Sigmoid colon (tissue), 7 donors: ENCODE results near the gene INPP5F. TPM values are rescaled to one million over a fixed set of nuclear protein-coding genes. Genes with fewer than 3 reads are reported as not detected.

Experiments
- DNase-seq: peaks from one replicate; pipeline ENCODE4 v3.0.0-alpha.2; 2019
- H3K27ac ChIP-seq, 4 donors: fragments of 200-600 bp; sonication (generic); one replicate each; pipeline ENCODE4 v1.5.1; 2016 to 2019; ENCODE audit warnings: mild to moderate bottlenecking in 1 of 4
- H3K27me3 ChIP-seq, 3 donors: fragments of 200-600 bp; sonication (generic); one replicate each; pipeline ENCODE4 v1.5.1; 2019; ENCODE audit warnings: mild to moderate bottlenecking in 1 of 3
- H3K36me3 ChIP-seq, 4 donors: fragments of 200-600 bp; sonication (generic); one replicate each; pipeline ENCODE4 v1.5.1; 2016 to 2019
- H3K4me1 ChIP-seq, 4 donors: fragments of 200-600 bp; sonication (generic); one replicate each; pipeline ENCODE4 v1.5.1; 2017 to 2019
- H3K4me3 ChIP-seq, 4 donors: fragments of 200-600 bp; sonication (generic); one replicate each; pipeline ENCODE4 v1.5.1; 2017 to 2019; ENCODE audit warnings: mild to moderate bottlenecking in 2 of 4, moderate library complexity in 1 of 4
- H3K9me3 ChIP-seq, 4 donors: fragments of 200-600 bp in 3 of 4; sonication (generic) in 3 of 4; one replicate each; pipeline versions ENCODE4 v1.5.1 to v1.6.1; 2013 to 2019
- EP300 ChIP-seq, 4 donors: sonication (generic); formaldehyde crosslinking; IDR thresholded peaks; one replicate each; pipeline ENCODE4 v1.6.1; 2017; ENCODE audit warnings: antibody characterized with exemption in 4 of 4
- POLR2A ChIP-seq, 2 donors: fragments of 450-650 bp; IDR thresholded peaks; one replicate each; pipeline ENCODE4 v1.6.1; 2016; ENCODE audit warnings: antibody characterized with exemption in 2 of 2, mild to moderate bottlenecking in 2 of 2, moderate library complexity in 2 of 2
- POLR2AphosphoS5 ChIP-seq, 4 donors: sonication (generic); formaldehyde crosslinking; IDR thresholded peaks; one replicate each; pipeline ENCODE4 v1.6.1; 2017; ENCODE audit warnings: antibody characterized with exemption in 4 of 4
- WGBS, 2 donors: extraction: QIAGEN DNeasy Blood & Tissue Kit; methylation state at CpG; one replicate each; pipeline ENCODE4 v1.1.7; 2013; 5-methylcytosine and 5-hydroxymethylcytosine counted together
- intact Hi-C: fragments of 100-400 bp; cut with DNase I; formaldehyde crosslinking; loops from one replicate; pipeline ENCODE4 v1.15.1; 2023
- polyA plus RNA-seq, 3 donors: library from polyadenylated mRNA; stranded (reverse); fragments of 200-250 nt; gene quantifications; one replicate each; pipeline ENCODE4 v1.2.3, GENCODE V29; 2013
- total RNA-seq, 4 donors: library from RNA; depleted of rRNA; stranded (reverse); fragments of >200 nt; gene quantifications; one replicate each; pipeline ENCODE4 v1.1.0, GENCODE V29; 2016
- TF ChIP-seq, protein P1 (sequence below), 4 experiments: fragments of 450-650 bp in 3 of 4; fragments of 200-600 bp in 1 of 4; IDR thresholded peaks; one replicate each; pipeline ENCODE4 v1.5.1; 2016 to 2019; ENCODE audit warnings: antibody characterized with exemption in 4 of 4, mild to moderate bottlenecking in 3 of 4, moderate library complexity in 2 of 4
- donor health status: healthy with polysubstance abuse.
- donor health status: Bipolar disorder and iron deficiency.
- donor health status: healthy.

The INPP5F gene
- total and polyA plus RNA-seq, 7 donors, result 4.4 to 22.2 (median 16.0) TPM

DNA sequence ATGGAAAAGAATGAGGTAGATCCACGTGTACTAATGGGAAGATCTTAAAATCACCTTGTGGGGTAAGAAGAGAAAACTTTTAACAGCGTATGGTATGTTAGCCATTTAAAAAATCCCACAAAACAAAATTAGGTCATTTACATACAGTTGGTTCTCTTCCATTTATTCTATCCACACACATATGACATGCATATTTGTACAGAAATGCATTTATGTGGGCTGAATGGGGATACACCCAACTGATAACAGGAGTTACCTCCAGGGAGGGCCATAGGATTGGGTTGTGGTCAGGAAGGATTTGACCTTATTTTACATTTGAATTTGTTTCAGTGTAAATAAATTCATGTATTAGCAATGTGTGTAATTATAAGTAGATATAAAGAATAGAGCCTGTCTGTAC, 75.3 kb downstream of the INPP5F start:
- whole genome bisulfite sequencing, 2 donors, result 90 to 98% methylated on average over 2 of the region's 2 CpGs
- TF ChIP-seq POLR2AphosphoS5 (IDR thresholded peaks at IDR 0.05) (no peak), EP300 (IDR thresholded peaks at IDR 0.05) (no peak), POLR2A (IDR thresholded peaks at IDR 0.05) (no peak)
- TF ChIP-seq, protein P1, sequence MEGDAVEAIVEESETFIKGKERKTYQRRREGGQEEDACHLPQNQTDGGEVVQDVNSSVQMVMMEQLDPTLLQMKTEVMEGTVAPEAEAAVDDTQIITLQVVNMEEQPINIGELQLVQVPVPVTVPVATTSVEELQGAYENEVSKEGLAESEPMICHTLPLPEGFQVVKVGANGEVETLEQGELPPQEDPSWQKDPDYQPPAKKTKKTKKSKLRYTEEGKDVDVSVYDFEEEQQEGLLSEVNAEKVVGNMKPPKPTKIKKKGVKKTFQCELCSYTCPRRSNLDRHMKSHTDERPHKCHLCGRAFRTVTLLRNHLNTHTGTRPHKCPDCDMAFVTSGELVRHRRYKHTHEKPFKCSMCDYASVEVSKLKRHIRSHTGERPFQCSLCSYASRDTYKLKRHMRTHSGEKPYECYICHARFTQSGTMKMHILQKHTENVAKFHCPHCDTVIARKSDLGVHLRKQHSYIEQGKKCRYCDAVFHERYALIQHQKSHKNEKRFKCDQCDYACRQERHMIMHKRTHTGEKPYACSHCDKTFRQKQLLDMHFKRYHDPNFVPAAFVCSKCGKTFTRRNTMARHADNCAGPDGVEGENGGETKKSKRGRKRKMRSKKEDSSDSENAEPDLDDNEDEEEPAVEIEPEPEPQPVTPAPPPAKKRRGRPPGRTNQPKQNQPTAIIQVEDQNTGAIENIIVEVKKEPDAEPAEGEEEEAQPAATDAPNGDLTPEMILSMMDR (IDR thresholded peaks at IDR 0.05), result no peak
- no peaks in the 10 kb centered on the region for H3K9me3 ChIP-seq
- H3K4me1 ChIP-seq, result peaks cover 0 to 35% (median 11%) of the 10 kb centered on the region in 4 donors
- H3K27ac ChIP-seq, result no peak overlapping the region
- peaks cover 6 to 10% (median 9%) of the 10 kb centered on the region in 4 donors for H3K36me3 ChIP-seq
- H3K27me3 ChIP-seq, result no peaks in the 10 kb centered on the region
- DNase-seq, result no peak
- H3K4me3 ChIP-seq, result no peak overlapping the region
- intact Hi-C loops, result no loop called here

DNA sequence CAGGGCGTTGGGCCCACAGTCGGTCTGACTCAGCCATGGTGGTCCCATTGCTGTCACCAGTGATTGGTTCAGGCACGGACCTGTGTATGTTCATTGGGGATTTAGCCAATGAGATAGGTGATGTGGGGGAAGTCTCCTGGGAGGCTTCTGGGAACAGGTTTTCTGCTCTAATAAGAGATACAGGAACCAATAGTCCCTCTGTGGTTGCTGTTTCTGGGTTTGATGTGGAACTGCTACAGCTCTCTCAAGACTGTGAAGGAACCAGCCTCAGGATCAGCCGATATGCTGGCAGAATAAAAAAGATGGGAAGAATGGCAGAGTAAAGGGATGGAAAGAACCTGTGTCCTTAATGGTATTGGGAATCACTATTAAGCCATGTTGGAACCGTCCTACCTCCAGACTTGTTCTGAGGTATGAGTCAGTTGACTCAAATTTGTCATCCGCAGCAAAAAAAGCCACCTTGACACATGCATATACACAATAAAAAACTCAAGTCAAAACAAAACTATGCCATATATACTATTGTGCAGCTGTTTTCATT, 76.2 kb downstream of the INPP5F start:
- Histone ChIP-seq H3K4me3 (no peak overlapping the region), H3K9me3 (no peaks in the 10 kb centered on the region), H3K27me3 (no peaks in the 10 kb centered on the region), H3K4me1 (peaks cover 0 to 37% (median 12%) of the 10 kb centered on the region in 4 donors), H3K27ac (peak overlapping the region in 1 of 4 donors; percentile 70), H3K36me3 (peaks cover 0 to 10% (median 5%) of the 10 kb centered on the region in 4 donors)
- TF ChIP-seq POLR2AphosphoS5 (IDR thresholded peaks at IDR 0.05) (no peak), POLR2A (IDR thresholded peaks at IDR 0.05) (no peak), EP300 (IDR thresholded peaks at IDR 0.05) (no peak)
- TF ChIP-seq, protein P1 (IDR thresholded peaks at IDR 0.05), result no peak
- WGBS, 2 donors, result 86 to 91% methylated on average over 6 of the region's 6 CpGs
- no peak for DNase-seq
- intact Hi-C loops, result no loop called here

DNA sequence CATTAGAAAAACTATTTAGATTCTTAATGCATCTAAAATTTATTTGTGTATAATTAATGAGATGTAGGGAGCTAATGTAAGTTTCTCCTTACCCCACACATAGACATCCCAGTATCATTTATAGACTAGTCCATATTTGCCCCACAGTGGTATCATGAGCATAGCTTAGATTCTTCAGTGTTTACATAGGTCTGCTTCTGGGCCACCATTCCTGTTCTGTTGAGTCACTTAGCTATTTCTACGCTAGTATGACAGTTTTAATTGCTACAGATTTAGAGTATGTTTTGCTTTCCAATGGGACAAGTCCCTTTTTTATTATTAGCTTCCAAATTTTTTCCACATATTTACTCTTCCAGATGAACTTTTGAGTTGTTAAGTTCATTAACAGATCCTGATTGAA, 77.4 kb downstream of the INPP5F start:
- H3K36me3 ChIP-seq, result peaks cover 0 to 11% (median 5%) of the 10 kb centered on the region in 4 donors
- DNase-seq, result no peak
- 86 to 91% methylated on average over 1 of the region's 1 CpG for WGBS, 2 donors
- no peaks in the 10 kb centered on the region for H3K27me3 ChIP-seq
- TF ChIP-seq POLR2A (IDR thresholded peaks at IDR 0.05) (no peak), EP300 (IDR thresholded peaks at IDR 0.05) (no peak), POLR2AphosphoS5 (IDR thresholded peaks at IDR 0.05) (no peak)
- TF ChIP-seq, protein P1 (IDR thresholded peaks at IDR 0.05), result no peak
- H3K4me1 ChIP-seq, result peaks cover 0 to 37% (median 12%) of the 10 kb centered on the region in 4 donors
- H3K4me3 ChIP-seq, result no peak overlapping the region
- H3K9me3 ChIP-seq, result no peaks in the 10 kb centered on the region
- intact Hi-C loops, result no loop called here
- peak overlapping the region in 2 of 4 donors; percentile 6 to 70 for H3K27ac ChIP-seq

DNA sequence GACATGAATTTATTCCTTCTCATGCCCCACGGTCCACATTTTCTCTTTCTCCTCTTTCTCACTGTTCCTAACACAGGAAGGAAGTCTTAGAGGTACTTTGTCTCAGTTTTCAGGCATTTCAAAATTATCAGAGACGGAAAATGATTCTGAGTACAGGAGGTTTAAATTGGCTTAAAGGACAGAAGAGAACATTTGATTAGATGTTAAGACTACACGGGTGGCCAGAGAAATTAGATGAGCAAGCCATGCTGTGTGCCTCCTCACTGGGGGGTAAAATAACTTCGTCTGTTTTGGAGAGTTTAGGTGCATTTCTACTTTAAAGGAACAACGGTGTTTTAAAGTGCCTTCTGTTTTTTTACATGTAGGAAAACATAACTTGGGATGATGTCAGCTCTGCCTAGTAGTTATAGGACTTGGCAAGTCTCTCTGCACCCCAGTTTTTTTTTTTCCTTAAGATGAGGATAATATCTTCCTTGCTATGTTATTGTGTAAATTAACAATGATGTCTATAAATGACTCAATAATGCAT, 79.9 kb downstream of the INPP5F start:
- no peaks in the 10 kb centered on the region for H3K27me3 ChIP-seq
- intact Hi-C loops, result no loop called here
- H3K27ac ChIP-seq, result peak overlapping the region in 2 of 4 donors; percentile 40 to 70
- DNase-seq, result no peak
- H3K4me3 ChIP-seq, result no peak overlapping the region
- 73 to 87% methylated on average over 5 of the region's 5 CpGs for WGBS, 2 donors
- TF ChIP-seq, protein P1 (IDR thresholded peaks at IDR 0.05), result no peak
- TF ChIP-seq POLR2AphosphoS5 (IDR thresholded peaks at IDR 0.05), result no peak
- TF ChIP-seq POLR2A (IDR thresholded peaks at IDR 0.05), result no peak
- H3K36me3 ChIP-seq, result peaks cover 0 to 16% (median 5%) of the 10 kb centered on the region in 4 donors
- H3K4me1 ChIP-seq, result peaks cover 0 to 37% (median 12%) of the 10 kb centered on the region in 4 donors
- no peaks in the 10 kb centered on the region for H3K9me3 ChIP-seq
